ENCODE results near the gene SCN10A. TPM values are rescaled to one million over a fixed set of nuclear protein-coding genes. Genes with fewer than 3 reads are reported as not detected.

SCN10A gene
- total RNA-seq (2014; rRNA removed; shearing (Covaris generic)): 0.03 TPM in 1 of 2 replicates, not detected in the other
- not detected in 2 replicates for polyA plus RNA-seq (2016; fragmentation: Nextera tagmentation; extraction: Ambion mirVana)
- long read RNA-seq: 0 reads

- Histone ChIP-seq H3K4me1 (ENCODE audit: insufficient read depth) (no peaks in the 10 kb centered on the region), H2AFZ (0 out of 2 replicates have a peak within 1 kb of the TSS, but pooled peaks have one; percentile 10), H3K36me3 (ENCODE audit: insufficient read depth) (no peaks in the 10 kb centered on the region), H3K79me2 (replicated peaks; ENCODE audit: insufficient read depth) (no peaks in the 10 kb centered on the region), H3K4me2 (no peak within 1 kb of the TSS), H4K20me1 (replicated peaks; ENCODE audit: insufficient read depth) (no peaks in the 10 kb centered on the region), H3K27me3 (ENCODE audit: insufficient read depth) (no peaks in the 10 kb centered on the region), H3K4me3 (no peak within 1 kb of the TSS), H3F3A (replicated peaks; ENCODE audit: low read depth) (no peaks in the 10 kb centered on the region), H3K9me2 (ENCODE audit: insufficient read depth) (0 out of 2 replicates have a peak, but pooled peaks cover under 1% of the 10 kb centered on the region), H3K27ac (ENCODE audit: low read depth) (no peak within 1 kb of the TSS)
- Mint-ChIP-seq H3K9me3 (no peaks in the 10 kb centered on the region), H3K36me3 (ENCODE audit: low read depth) (no peaks in the 10 kb centered on the region), H3K4me1 (no peaks in the 10 kb centered on the region), H3K27me3 (ENCODE audit: insufficient read depth, low read depth, poor library complexity) (no peaks in the 10 kb centered on the region), H3K4me3 (no peak within 1 kb of the TSS), H3K27ac (no peak within 1 kb of the TSS)
- ATAC-seq (no peak), DNase-seq (ENCODE audit: low spot score) (no peak)
- no peak for TF ChIP-seq CREB1 (CRISPR knock-in tag; IDR thresholded peaks at IDR 0.05; ENCODE audit: low read depth)
- TF ChIP-seq, protein P1, sequence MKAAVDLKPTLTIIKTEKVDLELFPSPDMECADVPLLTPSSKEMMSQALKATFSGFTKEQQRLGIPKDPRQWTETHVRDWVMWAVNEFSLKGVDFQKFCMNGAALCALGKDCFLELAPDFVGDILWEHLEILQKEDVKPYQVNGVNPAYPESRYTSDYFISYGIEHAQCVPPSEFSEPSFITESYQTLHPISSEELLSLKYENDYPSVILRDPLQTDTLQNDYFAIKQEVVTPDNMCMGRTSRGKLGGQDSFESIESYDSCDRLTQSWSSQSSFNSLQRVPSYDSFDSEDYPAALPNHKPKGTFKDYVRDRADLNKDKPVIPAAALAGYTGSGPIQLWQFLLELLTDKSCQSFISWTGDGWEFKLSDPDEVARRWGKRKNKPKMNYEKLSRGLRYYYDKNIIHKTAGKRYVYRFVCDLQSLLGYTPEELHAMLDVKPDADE (IDR thresholded peaks at IDR 0.05): no peak
Observed at GRCh38 chr3:38816026-38816425, at the start of gene SCN10A. SCN10A (minus strand) TSS chr3:38816217; CDS start chr3:38794010, 22,207 bp downstream.

- no peaks in the 10 kb centered on the region for H3K4me1 ChIP-seq (ENCODE audit: insufficient read depth)
- H3K36me3 Mint-ChIP-seq (ENCODE audit: low read depth): no peaks in the 10 kb centered on the region; the same call in 2 of the 3 replicates
- no peaks in the 10 kb centered on the region for H3K27me3 ChIP-seq (ENCODE audit: insufficient read depth)
- H3K27me3 Mint-ChIP-seq (ENCODE audit: insufficient read depth, low read depth, poor library complexity): no peaks in the 10 kb centered on the region
- H3K27ac ChIP-seq (ENCODE audit: low read depth): no peak overlapping the region
- DNase-seq (ENCODE audit: low spot score) (no peak), ATAC-seq (no peak)
- no peaks in the 10 kb centered on the region for H4K20me1 ChIP-seq (replicated peaks; ENCODE audit: insufficient read depth)
- 0 out of 3 replicates have a peak, but pooled peaks cover 4% of the 10 kb centered on the region for H3K9me3 Mint-ChIP-seq
- H3K79me2 ChIP-seq (replicated peaks; ENCODE audit: insufficient read depth): no peaks in the 10 kb centered on the region
- H3K4me3 ChIP-seq: no peak overlapping the region
- H3K9me2 ChIP-seq (ENCODE audit: insufficient read depth): peaks cover 3% of the 10 kb centered on the region; the same call in 1 of the 2 replicates
- H3K27ac Mint-ChIP-seq: no peak overlapping the region
- no peak overlapping the region for H3K4me2 ChIP-seq
- no peaks in the 10 kb centered on the region for H3F3A ChIP-seq (replicated peaks; ENCODE audit: low read depth)
- H3K4me3 Mint-ChIP-seq: no peak overlapping the region
- H3K4me1 Mint-ChIP-seq: no peaks in the 10 kb centered on the region
- H2AFZ ChIP-seq: no peak overlapping the region
- H3K36me3 ChIP-seq (ENCODE audit: insufficient read depth): no peaks in the 10 kb centered on the region
- TF ChIP-seq JUNB (IDR thresholded peaks at IDR 0.05; ENCODE audit: unreplicated experiment): no peak
- no peak for TF ChIP-seq CTCF (conservative IDR thresholded peaks at IDR 0.05; ENCODE audit: low read depth in 2 of 2)
- TF ChIP-seq EZH2phosphoT487 (IDR thresholded peaks at IDR 0.05; ENCODE audit: unreplicated experiment): no peak
- TF ChIP-seq CREB1 (CRISPR knock-in tag; IDR thresholded peaks at IDR 0.05; ENCODE audit: low read depth): no peak
- TF ChIP-seq, protein P2, sequence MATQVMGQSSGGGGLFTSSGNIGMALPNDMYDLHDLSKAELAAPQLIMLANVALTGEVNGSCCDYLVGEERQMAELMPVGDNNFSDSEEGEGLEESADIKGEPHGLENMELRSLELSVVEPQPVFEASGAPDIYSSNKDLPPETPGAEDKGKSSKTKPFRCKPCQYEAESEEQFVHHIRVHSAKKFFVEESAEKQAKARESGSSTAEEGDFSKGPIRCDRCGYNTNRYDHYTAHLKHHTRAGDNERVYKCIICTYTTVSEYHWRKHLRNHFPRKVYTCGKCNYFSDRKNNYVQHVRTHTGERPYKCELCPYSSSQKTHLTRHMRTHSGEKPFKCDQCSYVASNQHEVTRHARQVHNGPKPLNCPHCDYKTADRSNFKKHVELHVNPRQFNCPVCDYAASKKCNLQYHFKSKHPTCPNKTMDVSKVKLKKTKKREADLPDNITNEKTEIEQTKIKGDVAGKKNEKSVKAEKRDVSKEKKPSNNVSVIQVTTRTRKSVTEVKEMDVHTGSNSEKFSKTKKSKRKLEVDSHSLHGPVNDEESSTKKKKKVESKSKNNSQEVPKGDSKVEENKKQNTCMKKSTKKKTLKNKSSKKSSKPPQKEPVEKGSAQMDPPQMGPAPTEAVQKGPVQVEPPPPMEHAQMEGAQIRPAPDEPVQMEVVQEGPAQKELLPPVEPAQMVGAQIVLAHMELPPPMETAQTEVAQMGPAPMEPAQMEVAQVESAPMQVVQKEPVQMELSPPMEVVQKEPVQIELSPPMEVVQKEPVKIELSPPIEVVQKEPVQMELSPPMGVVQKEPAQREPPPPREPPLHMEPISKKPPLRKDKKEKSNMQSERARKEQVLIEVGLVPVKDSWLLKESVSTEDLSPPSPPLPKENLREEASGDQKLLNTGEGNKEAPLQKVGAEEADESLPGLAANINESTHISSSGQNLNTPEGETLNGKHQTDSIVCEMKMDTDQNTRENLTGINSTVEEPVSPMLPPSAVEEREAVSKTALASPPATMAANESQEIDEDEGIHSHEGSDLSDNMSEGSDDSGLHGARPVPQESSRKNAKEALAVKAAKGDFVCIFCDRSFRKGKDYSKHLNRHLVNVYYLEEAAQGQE (IDR thresholded peaks at IDR 0.05; ENCODE audit: unreplicated experiment): no peak
- no peak for TF ChIP-seq STAT1 (IDR thresholded peaks at IDR 0.05; ENCODE audit: unreplicated experiment)
- TF ChIP-seq, protein P1 (IDR thresholded peaks at IDR 0.05): no peak
- TF ChIP-seq POLR2AphosphoS5 (IDR thresholded peaks at IDR 0.05; ENCODE audit: low read depth): no peak
- no peak for TF ChIP-seq ZNF114 (CRISPR knock-in tag; IDR thresholded peaks at IDR 0.05)
- TF ChIP-seq EZH2 (IDR thresholded peaks at IDR 0.05; ENCODE audit: low read depth, unreplicated experiment): no peak
Observed at GRCh38 chr3:38853011-38853410, 37.0 kb upstream of the SCN10A start.
